Activated CD4-positive, alpha-beta memory T cell treated with anti-CD3 and anti-CD28 coated beads for 36 hours (primary cell): Measurements from ENCODE around the gene CPLX4. TPM values are rescaled to one million over a fixed set of nuclear protein-coding genes. Genes with fewer than 3 reads are reported as not detected.

Experiments used
- CTCF ChIA-PET: fragments of 350-600 bp; sonication (Branson Sonifier 250); formaldehyde crosslinking; loops from one replicate; lab custom pipeline; 2021; ENCODE audit warnings: antibody characterized with exemption, inconsistent platforms; lab: Charles Lee
- POLR2A ChIA-PET: fragments of 350-600 bp; sonication (Branson Sonifier 250); formaldehyde crosslinking; loops from one replicate; lab custom pipeline; 2021; ENCODE audit warnings: antibody characterized with exemption; lab: Charles Lee
- DNase-seq: peaks from one replicate; pipeline ENCODE4 v3.0.0-alpha.2; 2020
- H3K27ac Mint-ChIP-seq: one replicate; pipeline ENCODE4 v1.8.0; 2021; ENCODE audit warnings: mixed read lengths
- H3K27me3 Mint-ChIP-seq: one replicate; pipeline ENCODE4 v1.8.0; 2021; ENCODE audit warnings: mixed read lengths
- H3K36me3 Mint-ChIP-seq: one replicate; pipeline ENCODE4 v1.8.0; 2021; ENCODE audit warnings: mixed read lengths
- H3K4me1 Mint-ChIP-seq: one replicate; pipeline ENCODE4 v1.8.0; 2021; ENCODE audit warnings: low read depth, mixed read lengths
- H3K4me3 Mint-ChIP-seq: one replicate; pipeline ENCODE4 v1.8.0; 2021; ENCODE audit warnings: mild to moderate bottlenecking, mixed read lengths
- H3K9me3 Mint-ChIP-seq: one replicate; pipeline ENCODE4 v1.8.0; 2021; ENCODE audit warnings: mixed read lengths
- intact Hi-C: fragments of 100-400 bp; cut with micrococcal nuclease; formaldehyde crosslinking; loops from one replicate; pipeline ENCODE4 v1.15.1; 2023
- total RNA-seq, 2 experiments: library from RNA; stranded (reverse); gene quantifications; one replicate each; pipeline ENCODE4 v1.2.3, GENCODE V29; 2021

Gene CPLX4
- total RNA-seq, 2 experiments from 2014 or later: not detected

DNA sequence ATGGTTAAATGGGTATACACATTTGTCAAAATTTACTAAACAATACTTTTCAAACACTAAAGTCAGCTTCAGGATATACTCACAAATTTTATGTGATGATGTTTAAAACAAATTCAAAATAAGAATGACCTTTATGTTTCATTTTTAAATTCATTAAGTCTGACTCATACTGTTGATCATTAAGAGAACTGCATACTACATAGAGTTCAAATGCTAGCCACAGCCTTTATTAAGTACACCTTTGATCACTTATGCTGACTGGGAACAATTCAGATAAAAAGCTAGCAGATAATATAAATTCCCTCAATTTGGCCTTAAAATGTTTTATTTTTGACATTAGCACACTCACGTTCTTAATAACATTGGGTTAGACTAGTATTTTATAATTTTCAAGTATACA, 26.5 kb upstream of the CPLX4 start:
- Mint-ChIP-seq H3K9me3 (peaks cover 22% of the 10 kb centered on the region), H3K4me1 (peaks cover 46% of the 10 kb centered on the region), H3K36me3 (peaks cover 83% of the 10 kb centered on the region), H3K27me3 (no peaks in the 10 kb centered on the region), H3K27ac (no peak overlapping the region), H3K4me3 (no peak overlapping the region)
- DNase-seq: no peak
- ChIA-PET CTCF (interaction anchor here (2.4 kb wide), 1 partner anchor 58 kb away, joined by 6 read pairs; no protein-coding TSS in a partner anchor), POLR2A (interaction anchor here (1.4 kb wide), 1 partner anchor 14 kb away, joined by 3 read pairs; no protein-coding TSS in a partner anchor)
- intact Hi-C loops: no loop called here

DNA sequence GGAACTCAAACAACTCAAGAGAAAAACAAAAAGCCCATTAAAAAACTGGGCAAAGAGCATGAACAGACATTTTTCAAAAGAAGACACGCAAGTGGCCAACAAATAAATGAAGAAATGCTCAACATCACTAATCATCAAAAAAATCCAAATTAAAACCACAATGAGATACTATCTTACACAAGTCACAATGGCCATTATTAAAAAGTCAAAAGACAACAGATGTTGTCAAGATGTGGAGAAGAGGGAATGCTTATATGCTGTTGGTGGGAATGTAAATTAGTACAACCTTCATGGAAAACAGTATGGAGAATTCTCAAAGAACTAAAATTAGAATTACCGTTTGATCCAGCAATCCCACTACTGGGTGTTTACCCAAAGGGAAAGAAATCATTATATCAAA, 25.5 kb upstream of the CPLX4 start:
- no peak for DNase-seq
- Mint-ChIP-seq H3K4me3 (no peak overlapping the region), H3K9me3 (peaks cover 22% of the 10 kb centered on the region), H3K4me1 (peaks cover 46% of the 10 kb centered on the region), H3K27ac (no peak overlapping the region), H3K27me3 (no peaks in the 10 kb centered on the region), H3K36me3 (peaks cover 83% of the 10 kb centered on the region)
- POLR2A ChIA-PET: interaction anchor here (1.0 kb wide), 1 partner anchor 12 kb away, joined by 3 read pairs; no protein-coding TSS in a partner anchor
- CTCF ChIA-PET: interaction anchor here (1.5 kb wide), 1 partner anchor 59 kb away, joined by 3 read pairs; no protein-coding TSS in a partner anchor
- intact Hi-C loops: no loop called here

DNA sequence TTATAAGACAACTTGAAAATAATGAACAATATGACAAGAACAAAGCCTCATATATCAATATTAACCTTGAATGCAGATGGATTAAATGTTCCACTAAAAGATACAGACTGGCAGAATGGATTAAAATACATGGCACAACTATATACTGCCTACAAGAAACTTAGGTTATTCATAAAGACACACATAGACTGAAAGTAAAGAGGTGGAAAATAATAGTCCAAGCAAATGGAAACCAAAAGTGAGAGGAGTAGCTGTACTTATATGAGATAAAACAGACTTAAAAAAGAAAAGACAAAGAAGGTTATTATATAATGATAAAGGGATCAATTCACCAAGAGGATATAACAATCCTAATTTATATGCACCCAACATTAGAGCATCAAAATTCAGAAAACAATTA, 22.4 kb upstream of the CPLX4 start:
- no peak for DNase-seq
- intact Hi-C loops: loop anchor here (1.0 kb wide), 2 partner anchors 17 to 200 kb away; no protein-coding TSS in a partner anchor
- Mint-ChIP-seq H3K36me3 (peaks cover 90% of the 10 kb centered on the region), H3K4me1 (peaks cover 46% of the 10 kb centered on the region), H3K9me3 (peaks cover 22% of the 10 kb centered on the region), H3K4me3 (no peak overlapping the region), H3K27me3 (no peaks in the 10 kb centered on the region), H3K27ac (no peak overlapping the region)
- ChIA-PET CTCF (interaction anchor here (0.6 kb wide), 1 partner anchor 62 kb away, joined by 4 read pairs; no protein-coding TSS in a partner anchor), POLR2A (no interaction called here)

DNA sequence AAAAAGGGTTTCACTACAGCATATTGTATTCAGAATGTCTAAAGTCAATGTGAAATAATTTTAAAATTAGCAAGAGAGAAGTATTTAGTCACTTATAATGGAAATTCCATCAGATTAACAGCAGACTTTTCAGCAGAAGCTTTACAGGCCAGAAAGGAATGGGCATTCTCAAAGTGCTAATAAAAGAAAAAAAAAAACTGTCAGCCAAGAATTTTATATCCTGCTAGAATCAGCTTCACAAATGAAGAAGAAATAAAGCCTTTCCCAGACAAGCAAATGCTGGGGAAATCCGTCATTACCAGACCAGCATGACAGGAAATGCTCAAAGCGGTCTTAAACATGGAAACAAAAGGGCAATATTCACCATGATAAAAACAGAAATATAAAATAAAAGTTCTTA, 21.9 kb upstream of the CPLX4 start:
- no peak overlapping the region for H3K27ac Mint-ChIP-seq
- peaks cover 43% of the 10 kb centered on the region for H3K4me1 Mint-ChIP-seq
- intact Hi-C loops: no loop called here
- H3K4me3 Mint-ChIP-seq: no peak overlapping the region
- H3K36me3 Mint-ChIP-seq: peaks cover 90% of the 10 kb centered on the region
- POLR2A ChIA-PET: no interaction called here
- H3K27me3 Mint-ChIP-seq: no peaks in the 10 kb centered on the region
- no peak for DNase-seq
- H3K9me3 Mint-ChIP-seq: peaks cover 22% of the 10 kb centered on the region
- CTCF ChIA-PET: interaction anchor here (0.9 to 1.5 kb wide), 2 partner anchors 31 to 62 kb away, joined by 3 to 4 read pairs; no protein-coding TSS in a partner anchor

DNA sequence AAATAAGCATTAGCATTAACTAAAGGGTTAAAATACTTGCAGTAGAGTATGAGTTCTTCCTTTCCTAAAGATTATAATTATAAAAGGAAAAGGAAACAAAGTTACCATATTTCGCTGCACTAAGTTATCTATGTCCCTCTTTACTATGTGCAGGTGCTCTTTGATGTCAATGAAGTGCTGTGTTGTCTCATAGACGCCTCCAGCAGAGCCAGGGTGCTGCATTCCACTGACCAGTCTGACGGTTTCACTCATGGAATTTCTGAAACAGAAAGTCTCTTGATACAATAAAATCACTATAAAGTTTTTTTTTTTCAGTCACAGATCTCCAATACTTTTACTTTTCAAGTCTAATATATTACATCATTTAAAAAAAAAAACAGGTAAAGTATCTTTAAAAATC, 14.5 kb upstream of the CPLX4 start:
- H3K9me3 Mint-ChIP-seq: no peaks in the 10 kb centered on the region
- H3K4me1 Mint-ChIP-seq: no peaks in the 10 kb centered on the region
- intact Hi-C loops: no loop called here
- no peak overlapping the region for H3K4me3 Mint-ChIP-seq
- POLR2A ChIA-PET: no interaction called here
- no peak overlapping the region for H3K27ac Mint-ChIP-seq
- CTCF ChIA-PET: interaction anchor here (1.0 to 1.1 kb wide), 2 partner anchors 25 to 69 kb away, joined by 3 read pairs; no protein-coding TSS in a partner anchor
- no peaks in the 10 kb centered on the region for H3K27me3 Mint-ChIP-seq
- peaks cover 59% of the 10 kb centered on the region for H3K36me3 Mint-ChIP-seq
- DNase-seq: no peak

DNA sequence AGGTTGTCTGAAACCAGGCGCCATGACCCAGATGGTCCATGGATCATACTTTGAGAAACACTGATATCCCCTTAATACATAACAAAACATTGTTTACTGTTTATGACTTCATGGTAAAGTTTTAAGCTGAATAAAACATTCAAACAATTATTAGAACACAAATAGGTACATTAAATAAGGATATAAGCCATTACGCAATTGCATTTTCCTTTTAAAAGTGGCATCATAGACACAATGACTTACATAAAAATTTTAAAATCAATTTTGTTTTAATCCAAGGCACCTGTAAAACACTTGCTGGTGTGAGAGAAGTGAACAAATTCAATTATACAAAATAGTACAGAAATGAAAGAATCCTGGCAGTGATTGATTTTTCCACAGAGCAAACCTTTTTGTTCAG, 10.2 kb upstream of the CPLX4 start:
- no peaks in the 10 kb centered on the region for H3K27me3 Mint-ChIP-seq
- no peaks in the 10 kb centered on the region for H3K9me3 Mint-ChIP-seq
- DNase-seq: no peak
- H3K27ac Mint-ChIP-seq: no peak overlapping the region
- no peaks in the 10 kb centered on the region for H3K4me1 Mint-ChIP-seq
- H3K36me3 Mint-ChIP-seq: peaks cover 48% of the 10 kb centered on the region
- POLR2A ChIA-PET: no interaction called here
- H3K4me3 Mint-ChIP-seq: no peak overlapping the region
- intact Hi-C loops: no loop called here
- CTCF ChIA-PET: no interaction called here

DNA sequence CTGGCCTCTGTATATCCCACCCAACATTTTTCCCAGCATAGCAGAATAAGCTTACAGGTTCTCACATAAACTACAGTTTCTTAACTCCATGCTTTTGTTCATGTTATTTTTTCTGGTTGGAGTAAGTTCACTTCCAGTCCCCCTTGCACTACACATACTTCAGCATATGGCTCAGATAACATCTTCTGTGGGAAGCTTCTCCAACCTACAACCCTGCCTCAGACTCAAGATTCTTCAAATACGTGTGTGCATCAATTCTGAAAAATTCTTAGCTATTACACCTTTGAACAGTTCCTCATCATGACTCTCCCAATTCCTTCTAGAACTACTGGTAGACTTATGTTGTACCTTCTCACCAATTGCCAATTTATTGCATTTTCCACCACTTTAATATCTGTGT, 7.5 kb upstream of the CPLX4 start:
- no peaks in the 10 kb centered on the region for H3K9me3 Mint-ChIP-seq
- intact Hi-C loops: no loop called here
- no peaks in the 10 kb centered on the region for H3K27me3 Mint-ChIP-seq
- no peaks in the 10 kb centered on the region for H3K4me1 Mint-ChIP-seq
- no peak overlapping the region for H3K4me3 Mint-ChIP-seq
- ChIA-PET CTCF (interaction anchor here (1.0 to 2.5 kb wide), 3 partner anchors 17 to 77 kb away, joined by 3 to 10 read pairs (median 5); no protein-coding TSS in a partner anchor), POLR2A (no interaction called here)
- no peak for DNase-seq
- no peak overlapping the region for H3K27ac Mint-ChIP-seq
- H3K36me3 Mint-ChIP-seq: peaks cover 34% of the 10 kb centered on the region

DNA sequence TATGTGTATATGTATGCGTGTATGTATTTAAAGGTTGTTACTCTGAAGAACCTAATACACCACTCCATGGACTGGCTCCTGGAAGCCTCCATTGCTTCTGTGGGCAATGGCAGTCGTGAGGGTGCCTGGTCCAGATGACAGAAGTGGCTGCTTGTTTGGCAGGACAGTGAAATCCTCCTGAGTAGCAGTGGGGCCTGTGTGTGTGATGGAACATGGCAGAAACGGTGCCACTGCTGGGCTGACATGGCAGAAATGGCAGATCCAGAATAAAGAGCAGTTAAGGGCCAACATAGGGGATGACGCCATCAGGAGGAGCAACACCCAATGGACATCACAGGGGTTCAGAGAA, 6.1 kb upstream of the CPLX4 start:
- no peak overlapping the region for H3K4me3 Mint-ChIP-seq
- ChIA-PET POLR2A (no interaction called here), CTCF (interaction anchor here (2.5 kb wide), 1 partner anchor 16 kb away, joined by 10 read pairs; no protein-coding TSS in a partner anchor)
- H3K9me3 Mint-ChIP-seq: no peaks in the 10 kb centered on the region
- H3K27me3 Mint-ChIP-seq: no peaks in the 10 kb centered on the region
- no peak for DNase-seq
- peaks cover 32% of the 10 kb centered on the region for H3K36me3 Mint-ChIP-seq
- intact Hi-C loops: no loop called here
- H3K4me1 Mint-ChIP-seq: no peaks in the 10 kb centered on the region
- H3K27ac Mint-ChIP-seq: no peak overlapping the region

DNA sequence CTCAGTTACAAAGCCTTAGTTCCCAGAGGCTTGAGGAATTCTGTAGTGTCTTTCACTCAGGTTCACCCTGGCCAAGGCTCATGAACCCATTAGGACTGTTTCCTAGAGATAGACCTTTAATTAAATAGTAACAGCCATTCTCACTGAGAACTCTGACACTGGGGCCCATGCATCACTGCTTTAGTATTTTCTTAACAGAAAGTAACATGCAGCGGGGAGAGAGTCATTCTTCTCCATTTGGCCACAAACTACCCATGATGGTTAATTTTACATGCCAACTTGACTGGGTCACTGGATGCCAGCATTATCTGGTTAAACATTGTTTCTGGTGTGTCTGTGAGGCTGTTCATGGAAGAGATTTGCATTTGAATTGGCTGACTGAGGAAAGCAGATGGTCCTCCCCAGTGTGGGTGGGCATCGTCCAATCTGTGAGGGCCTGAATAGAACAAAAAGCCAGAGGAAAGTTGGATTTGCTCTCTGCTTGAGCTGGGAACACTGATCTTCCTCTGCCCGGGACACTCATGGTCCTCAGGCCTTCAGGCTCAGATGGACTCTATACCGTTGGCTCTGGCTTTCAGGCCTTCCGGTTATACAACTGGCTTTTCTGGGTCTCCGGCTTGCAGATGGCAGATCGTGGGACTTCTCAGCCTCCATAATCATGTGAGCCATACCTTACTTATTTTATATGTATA, 5.6 kb upstream of the CPLX4 start:
- H3K4me1 Mint-ChIP-seq: no peaks in the 10 kb centered on the region
- H3K27ac Mint-ChIP-seq: no peak overlapping the region
- intact Hi-C loops: no loop called here
- H3K9me3 Mint-ChIP-seq: no peaks in the 10 kb centered on the region
- H3K36me3 Mint-ChIP-seq: peaks cover 30% of the 10 kb centered on the region
- H3K27me3 Mint-ChIP-seq: no peaks in the 10 kb centered on the region
- H3K4me3 Mint-ChIP-seq: no peak overlapping the region
- no peak for DNase-seq
- CTCF ChIA-PET: no interaction called here
- POLR2A ChIA-PET: no interaction called here

DNA sequence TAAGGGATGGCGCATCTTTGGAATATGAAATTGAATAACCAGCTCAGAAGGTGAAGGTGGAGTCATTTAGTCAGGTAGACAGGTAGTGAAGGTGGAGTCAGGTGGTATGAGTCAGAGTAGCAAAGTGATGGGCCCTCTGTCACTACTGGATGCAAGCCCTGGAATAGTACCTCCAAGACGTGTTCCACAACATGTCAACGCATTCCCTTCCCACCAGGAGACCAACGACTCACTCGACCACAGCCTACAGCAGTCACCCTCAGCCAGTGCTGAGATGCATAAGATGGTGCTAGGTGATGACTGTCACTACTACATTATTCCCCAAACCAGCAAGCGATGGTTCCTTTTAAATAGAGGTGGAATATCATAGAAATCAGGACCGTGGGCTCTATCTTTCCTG, 6.8 kb downstream of the CPLX4 start:
- ChIA-PET CTCF (interaction anchor here (1.8 to 9.4 kb wide), 2 partner anchors 40 to 91 kb away, joined by 5 to 201 read pairs; no protein-coding TSS in a partner anchor), POLR2A (no interaction called here)
- no peak for DNase-seq
- intact Hi-C loops: no loop called here
- Mint-ChIP-seq H3K27ac (no peak overlapping the region), H3K4me1 (peaks cover 3% of the 10 kb centered on the region), H3K9me3 (no peaks in the 10 kb centered on the region), H3K36me3 (no peaks in the 10 kb centered on the region), H3K4me3 (no peak overlapping the region), H3K27me3 (peaks cover 25% of the 10 kb centered on the region)

DNA sequence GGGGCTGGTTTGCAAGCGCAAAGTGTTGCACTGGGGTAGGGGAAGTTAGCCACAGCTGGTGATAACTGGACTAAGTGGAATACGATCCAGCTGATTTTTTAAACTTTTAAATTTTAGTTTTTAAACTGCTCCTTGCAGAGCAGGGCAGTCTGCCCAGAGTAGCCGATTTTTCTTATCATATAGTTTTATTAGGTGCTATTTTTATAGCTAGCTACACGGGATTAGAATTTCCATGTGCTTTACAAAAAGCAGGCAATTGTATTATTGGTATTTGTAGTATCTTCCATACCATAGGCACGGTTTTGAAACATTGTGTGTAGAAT, 9.6 kb downstream of the CPLX4 start:
- intact Hi-C loops: loop anchor here (1.0 to 5.0 kb wide), 3 partner anchors 42 to 94 kb away; no protein-coding TSS in a partner anchor
- DNase-seq: no peak
- Mint-ChIP-seq H3K9me3 (no peaks in the 10 kb centered on the region), H3K36me3 (no peaks in the 10 kb centered on the region), H3K4me3 (no peak overlapping the region), H3K27me3 (peaks cover 37% of the 10 kb centered on the region), H3K4me1 (peaks cover 3% of the 10 kb centered on the region), H3K27ac (no peak overlapping the region)
- ChIA-PET POLR2A (interaction anchor here (1.5 kb wide), 1 partner anchor 94 kb away, joined by 3 read pairs; no protein-coding TSS in a partner anchor), CTCF (interaction anchor here (0.7 to 9.4 kb wide), 14 partner anchors 8 to 94 kb away, joined by 3 to 201 read pairs (median 4); partner anchors contain the start of gene CPLX4)

DNA sequence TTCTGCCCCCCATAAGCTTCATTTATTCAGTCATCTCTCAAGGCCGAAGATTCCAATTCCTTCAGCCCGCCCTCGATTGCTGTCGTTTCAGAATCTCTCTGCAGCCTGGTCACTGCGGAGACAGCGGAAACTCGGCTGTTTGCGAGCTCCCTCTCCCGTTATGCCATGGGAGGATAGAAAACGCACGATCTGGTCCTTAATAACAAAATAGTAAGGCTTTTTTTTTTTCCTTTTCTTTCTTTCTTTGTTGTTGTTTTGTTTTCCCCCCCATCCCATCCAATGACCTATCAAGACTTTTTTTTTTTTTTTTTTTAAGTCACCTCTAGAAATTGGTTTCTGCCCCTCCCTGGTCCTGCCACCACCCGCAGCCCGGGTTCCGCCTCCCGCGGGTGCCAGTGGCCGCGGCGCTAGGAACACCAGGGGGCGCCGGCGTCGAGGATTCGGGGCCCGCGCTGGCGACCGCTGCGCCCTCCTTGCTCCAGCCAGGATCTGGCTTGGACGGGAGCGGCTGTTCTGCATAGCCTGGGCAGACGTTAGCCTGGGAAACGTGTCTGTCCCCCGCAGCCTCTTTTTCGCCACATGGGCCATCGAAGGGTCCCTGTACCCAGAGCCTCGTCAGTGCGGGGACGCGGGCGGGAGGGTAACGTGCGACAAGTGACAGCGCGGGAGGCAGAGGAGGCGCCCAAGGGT, 10.1 kb downstream of the CPLX4 start:
- Mint-ChIP-seq H3K36me3 (no peaks in the 10 kb centered on the region), H3K4me3 (no peak overlapping the region), H3K9me3 (no peaks in the 10 kb centered on the region), H3K27me3 (peaks cover 37% of the 10 kb centered on the region), H3K27ac (no peak overlapping the region), H3K4me1 (peaks cover 3% of the 10 kb centered on the region)
- DNase-seq: peak; percentile 75
- intact Hi-C loops: loop anchor here (1.0 to 5.0 kb wide), 3 partner anchors 41 to 94 kb away; no protein-coding TSS in a partner anchor
- CTCF ChIA-PET: interaction anchor here (0.6 to 9.4 kb wide), 22 partner anchors 8 to 227 kb away, joined by 3 to 201 read pairs (median 4); partner anchors contain the start of gene CPLX4
- POLR2A ChIA-PET: interaction anchor here (0.7 kb wide), 1 partner anchor 93 kb away, joined by 3 read pairs; no protein-coding TSS in a partner anchor
